ENCODE measurements around the gene LYVE1. TPM values are rescaled to one million over a fixed set of nuclear protein-coding genes. Genes with fewer than 3 reads are reported as not detected.

Gene LYVE1
- total RNA-seq, 1 donor from 2014 or later = 95.2 TPM

DNA sequence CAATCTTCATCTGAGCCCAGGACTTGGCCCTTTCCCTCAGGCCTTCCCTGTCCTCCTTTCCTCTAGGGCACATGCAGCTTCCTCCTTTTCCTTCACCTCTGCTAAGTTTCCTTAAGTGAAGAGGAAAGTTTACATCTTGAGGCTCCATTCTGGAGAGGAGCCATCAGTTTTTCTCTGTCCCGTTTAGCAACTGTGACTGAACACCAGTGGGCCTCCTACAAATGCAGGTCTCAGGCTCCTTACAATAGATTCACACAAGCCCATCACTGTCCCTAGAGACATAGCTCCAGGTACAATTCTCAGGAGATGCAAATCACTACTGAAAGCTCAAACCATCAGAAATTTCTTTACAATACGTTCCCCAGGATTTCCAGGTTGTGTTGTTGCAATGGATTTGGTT is 23.3 kb upstream of the LYVE1 start:
- Histone ChIP-seq H3K4me1 (peaks cover 37% of the 10 kb centered on the region), H3K27ac (no peak overlapping the region), H3K27me3 (ENCODE audit: low read depth) (no peaks in the 10 kb centered on the region), H3K9me3 (no peaks in the 10 kb centered on the region), H3K4me3 (no peak overlapping the region), H3K36me3 (no peaks in the 10 kb centered on the region)
- intact Hi-C loops (cut with DNase I) = no loop called here
- ATAC-seq = no peak
- no peak for DNase-seq
- TF ChIP-seq, protein P1, sequence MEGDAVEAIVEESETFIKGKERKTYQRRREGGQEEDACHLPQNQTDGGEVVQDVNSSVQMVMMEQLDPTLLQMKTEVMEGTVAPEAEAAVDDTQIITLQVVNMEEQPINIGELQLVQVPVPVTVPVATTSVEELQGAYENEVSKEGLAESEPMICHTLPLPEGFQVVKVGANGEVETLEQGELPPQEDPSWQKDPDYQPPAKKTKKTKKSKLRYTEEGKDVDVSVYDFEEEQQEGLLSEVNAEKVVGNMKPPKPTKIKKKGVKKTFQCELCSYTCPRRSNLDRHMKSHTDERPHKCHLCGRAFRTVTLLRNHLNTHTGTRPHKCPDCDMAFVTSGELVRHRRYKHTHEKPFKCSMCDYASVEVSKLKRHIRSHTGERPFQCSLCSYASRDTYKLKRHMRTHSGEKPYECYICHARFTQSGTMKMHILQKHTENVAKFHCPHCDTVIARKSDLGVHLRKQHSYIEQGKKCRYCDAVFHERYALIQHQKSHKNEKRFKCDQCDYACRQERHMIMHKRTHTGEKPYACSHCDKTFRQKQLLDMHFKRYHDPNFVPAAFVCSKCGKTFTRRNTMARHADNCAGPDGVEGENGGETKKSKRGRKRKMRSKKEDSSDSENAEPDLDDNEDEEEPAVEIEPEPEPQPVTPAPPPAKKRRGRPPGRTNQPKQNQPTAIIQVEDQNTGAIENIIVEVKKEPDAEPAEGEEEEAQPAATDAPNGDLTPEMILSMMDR (IDR thresholded peaks at IDR 0.05) = no peak

DNA sequence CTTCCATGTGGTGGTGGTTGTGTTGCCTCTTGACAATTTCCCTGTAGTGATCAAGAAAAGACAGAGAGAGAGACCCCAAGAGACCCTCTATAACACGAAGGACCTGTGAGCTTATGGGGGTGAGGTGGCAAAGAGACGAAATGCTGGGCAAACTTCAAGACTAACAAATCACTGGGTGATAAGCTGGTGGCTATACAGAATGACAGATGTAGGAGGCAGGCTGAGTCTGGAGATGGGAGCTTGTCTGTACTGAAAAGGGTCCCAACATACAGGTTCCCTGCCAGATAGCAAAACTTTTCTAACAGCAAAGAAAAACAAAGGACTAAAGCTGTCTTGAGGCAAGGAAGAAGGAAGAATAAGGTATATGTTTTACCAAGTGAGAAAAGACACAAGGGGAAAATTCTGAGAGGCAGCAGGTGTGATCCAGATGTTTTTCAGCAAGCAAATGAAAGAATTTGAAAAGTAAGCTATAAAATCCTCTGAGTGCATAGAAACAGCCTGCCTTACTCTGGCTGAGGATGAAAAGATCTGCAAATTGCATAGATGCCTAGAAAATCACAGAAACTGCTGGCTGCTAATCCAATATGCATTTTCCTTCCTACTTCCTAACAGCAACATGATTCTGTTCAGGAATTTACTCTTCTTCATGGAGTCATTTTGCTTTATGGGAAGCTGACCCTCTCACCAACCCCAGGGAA is 21.9 kb upstream of the LYVE1 start:
- H3K4me1 ChIP-seq = peaks cover 40% of the 10 kb centered on the region
- DNase-seq (no peak), ATAC-seq (no peak)
- H3K36me3 ChIP-seq = no peaks in the 10 kb centered on the region
- no peak overlapping the region for H3K27ac ChIP-seq
- TF ChIP-seq, protein P1 (IDR thresholded peaks at IDR 0.05) = no peak
- intact Hi-C loops (cut with DNase I) = no loop called here
- H3K27me3 ChIP-seq (ENCODE audit: low read depth) = no peaks in the 10 kb centered on the region
- H3K4me3 ChIP-seq = no peak overlapping the region
- H3K9me3 ChIP-seq = no peaks in the 10 kb centered on the region

GRCh38 chr11:10588904-10589303 is 20.4 kb upstream of the LYVE1 start:
- Histone ChIP-seq H3K36me3 (no peaks in the 10 kb centered on the region), H3K27me3 (ENCODE audit: low read depth) (no peaks in the 10 kb centered on the region), H3K4me3 (no peak overlapping the region), H3K4me1 (peaks cover 55% of the 10 kb centered on the region), H3K9me3 (no peaks in the 10 kb centered on the region), H3K27ac (no peak overlapping the region)
- ATAC-seq (peak; percentile 85), DNase-seq (no peak)
- TF ChIP-seq, protein P1 (IDR thresholded peaks at IDR 0.05) = no peak
- intact Hi-C loops (cut with DNase I) = no loop called here

DNA sequence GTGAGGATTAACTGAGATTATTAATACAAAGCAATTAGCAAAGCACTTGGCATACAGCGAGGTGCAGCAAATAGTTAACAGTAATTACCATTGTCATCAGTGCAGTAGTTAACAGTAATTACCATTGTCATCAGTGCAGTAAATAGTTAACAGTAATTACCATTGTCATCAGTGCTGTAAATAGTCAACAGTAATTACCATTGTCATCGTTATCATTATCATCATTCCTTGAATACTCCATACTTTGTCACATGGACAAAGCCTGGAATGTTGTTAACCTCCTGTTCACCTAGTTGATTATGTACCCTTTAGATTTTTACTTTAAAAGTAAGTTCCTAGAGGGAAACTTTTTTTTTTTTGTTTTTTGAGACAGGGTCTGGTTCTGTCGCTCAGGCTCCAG is 19.5 kb upstream of the LYVE1 start:
- H3K4me1 ChIP-seq = peaks cover 64% of the 10 kb centered on the region
- H3K9me3 ChIP-seq = no peaks in the 10 kb centered on the region
- H3K27me3 ChIP-seq (ENCODE audit: low read depth) = no peaks in the 10 kb centered on the region
- no peak overlapping the region for H3K4me3 ChIP-seq
- TF ChIP-seq, protein P1 (IDR thresholded peaks at IDR 0.05) = no peak
- ATAC-seq = no peak
- H3K27ac ChIP-seq = no peak overlapping the region
- H3K36me3 ChIP-seq = no peaks in the 10 kb centered on the region
- intact Hi-C loops (cut with DNase I) = no loop called here
- DNase-seq = no peak

GRCh38 chr11:10587388-10587787 is 18.9 kb upstream of the LYVE1 start:
- H3K27ac ChIP-seq = peak overlapping the region; percentile 26
- TF ChIP-seq, protein P1 (IDR thresholded peaks at IDR 0.05) = no peak
- ATAC-seq (no peak), DNase-seq (no peak)
- intact Hi-C loops (cut with DNase I) = no loop called here
- H3K36me3 ChIP-seq = no peaks in the 10 kb centered on the region
- no peaks in the 10 kb centered on the region for H3K9me3 ChIP-seq
- no peaks in the 10 kb centered on the region for H3K27me3 ChIP-seq (ENCODE audit: low read depth)
- peaks cover 65% of the 10 kb centered on the region for H3K4me1 ChIP-seq
- H3K4me3 ChIP-seq = no peak overlapping the region
